Fibroblast of villous mesenchyme (primary cell): ENCODE measurements around the gene LRRC7. TPM values are rescaled to one million over a fixed set of nuclear protein-coding genes. Genes with fewer than 3 reads are reported as not detected.
A peak's percentile ranks its signal among the peaks of the same experiment; 100 is the strongest.

Experiments
- DNase-seq: peaks from one replicate; pipeline ENCODE4 v3.0.0-alpha.2; 2010; ENCODE audit warnings: low read depth
- H3K4me3 ChIP-seq: 2 replicates; pipeline ENCODE4 v1.5.1; 2011; ENCODE audit warnings: low read depth, mild to moderate bottlenecking, low read length
- CTCF ChIP-seq: IDR thresholded peaks from 2 replicates; pipeline ENCODE4 v1.5.1; 2012; ENCODE audit warnings: low read depth, mild to moderate bottlenecking, low read length; ENCODE audit not compliant: insufficient read depth
- total RNA-seq: library from RNA; depleted of rRNA; stranded (reverse); fragments of >200 nt; gene quantifications from 2 replicates; pipeline ENCODE4 v1.2.3, GENCODE V29; 2012

The LRRC7 gene
- total RNA-seq, 1 donor = 0.43 TPM

- no peak for TF ChIP-seq CTCF
- peak; percentile 38 for DNase-seq
- no peak overlapping the region for H3K4me3 ChIP-seq
Measured at GRCh38 chr1:69929308-69930057, 361.8 kb downstream of the LRRC7 start.

- no peak overlapping the region for H3K4me3 ChIP-seq
- DNase-seq = peak; percentile 37
- no peak for TF ChIP-seq CTCF
Measured at GRCh38 chr1:69930396-69930795, 362.7 kb downstream of the LRRC7 start.

- DNase-seq = no peak
- no peak for TF ChIP-seq CTCF
- no peak overlapping the region for H3K4me3 ChIP-seq
Measured at GRCh38 chr1:69932760-69933159, 365.0 kb downstream of the LRRC7 start.

- no peak overlapping the region for H3K4me3 ChIP-seq
- TF ChIP-seq CTCF = no peak
- DNase-seq = no peak
Measured at GRCh38 chr1:69940231-69940630, 372.5 kb downstream of the LRRC7 start.

- DNase-seq = no peak
- H3K4me3 ChIP-seq = no peak overlapping the region
- no peak for TF ChIP-seq CTCF
Measured at GRCh38 chr1:69940816-69941215, 373.1 kb downstream of the LRRC7 start.

DNA sequence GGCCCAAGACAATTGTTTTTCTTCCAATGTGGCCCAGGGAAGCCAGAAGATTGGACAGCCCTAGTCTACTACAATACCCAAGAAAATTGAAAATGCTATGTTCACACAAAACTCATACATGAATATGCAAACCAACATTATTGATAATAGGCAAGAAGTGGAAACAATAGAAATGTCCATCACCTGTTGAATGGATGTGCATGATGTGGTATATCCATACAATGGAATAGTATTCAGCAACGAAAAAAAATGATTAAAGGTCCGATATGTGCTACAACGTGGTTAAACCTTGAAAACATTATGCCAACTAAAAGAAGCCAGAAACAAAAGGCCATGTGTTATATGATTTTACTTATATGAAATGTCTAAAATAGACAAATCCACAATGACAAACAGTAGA is 375.3 kb downstream of the LRRC7 start:
- H3K4me3 ChIP-seq = no peak overlapping the region
- no peak for DNase-seq
- TF ChIP-seq CTCF = no peak

DNA sequence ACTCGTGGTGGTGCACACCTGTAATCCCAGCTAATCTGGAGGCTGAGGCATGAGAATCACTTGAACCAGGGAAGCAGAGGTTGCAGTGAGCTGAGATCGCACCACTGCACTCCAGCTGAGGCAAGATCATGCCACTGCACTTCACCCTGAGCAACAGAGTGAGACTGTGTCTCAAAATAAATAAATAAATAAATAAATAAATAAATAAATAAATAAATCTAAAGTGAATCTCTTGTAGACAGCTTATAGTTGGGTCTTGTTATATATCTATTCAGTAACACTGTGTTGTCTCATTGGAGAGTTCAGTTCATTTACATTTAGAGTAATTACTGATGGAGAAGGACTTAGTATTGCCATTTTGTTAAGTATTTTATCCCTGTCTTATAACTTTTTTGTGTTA is 379.2 kb downstream of the LRRC7 start:
- TF ChIP-seq CTCF = no peak
- DNase-seq = no peak
- H3K4me3 ChIP-seq = no peak overlapping the region
